ENCODE data around the gene FRMD4A.
"Not testable (repeated sequence)": the region's sequence is repeated elsewhere in the genome, so short reads cannot be mapped to it uniquely, and the experiment has no call there.

Gene FRMD4A

GRCh38 chr10:14074062-14074884 is 256.5 kb downstream of the FRMD4A start:
- Histone ChIP-seq H3K36me3 (replicated peaks) (no peaks in the 10 kb centered on the region), H3K27ac (peak overlapping the region; percentile 84), H3K27me3 (replicated peaks) (no peaks in the 10 kb centered on the region), H3K4me3 (ENCODE audit: low read depth, low read length) (peak overlapping the region; percentile 7)
- in situ Hi-C loops (cut with HindIII; ENCODE audit: low pct_ligation_motif_present, low sequenced_read_pairs): no loop called here
- peak; percentile 100 for DNase-seq
- TF ChIP-seq, protein P1, sequence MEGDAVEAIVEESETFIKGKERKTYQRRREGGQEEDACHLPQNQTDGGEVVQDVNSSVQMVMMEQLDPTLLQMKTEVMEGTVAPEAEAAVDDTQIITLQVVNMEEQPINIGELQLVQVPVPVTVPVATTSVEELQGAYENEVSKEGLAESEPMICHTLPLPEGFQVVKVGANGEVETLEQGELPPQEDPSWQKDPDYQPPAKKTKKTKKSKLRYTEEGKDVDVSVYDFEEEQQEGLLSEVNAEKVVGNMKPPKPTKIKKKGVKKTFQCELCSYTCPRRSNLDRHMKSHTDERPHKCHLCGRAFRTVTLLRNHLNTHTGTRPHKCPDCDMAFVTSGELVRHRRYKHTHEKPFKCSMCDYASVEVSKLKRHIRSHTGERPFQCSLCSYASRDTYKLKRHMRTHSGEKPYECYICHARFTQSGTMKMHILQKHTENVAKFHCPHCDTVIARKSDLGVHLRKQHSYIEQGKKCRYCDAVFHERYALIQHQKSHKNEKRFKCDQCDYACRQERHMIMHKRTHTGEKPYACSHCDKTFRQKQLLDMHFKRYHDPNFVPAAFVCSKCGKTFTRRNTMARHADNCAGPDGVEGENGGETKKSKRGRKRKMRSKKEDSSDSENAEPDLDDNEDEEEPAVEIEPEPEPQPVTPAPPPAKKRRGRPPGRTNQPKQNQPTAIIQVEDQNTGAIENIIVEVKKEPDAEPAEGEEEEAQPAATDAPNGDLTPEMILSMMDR (IDR thresholded peaks at IDR 0.05; ENCODE audit: low read depth, low read length, missing control alignments): no peak

DNA sequence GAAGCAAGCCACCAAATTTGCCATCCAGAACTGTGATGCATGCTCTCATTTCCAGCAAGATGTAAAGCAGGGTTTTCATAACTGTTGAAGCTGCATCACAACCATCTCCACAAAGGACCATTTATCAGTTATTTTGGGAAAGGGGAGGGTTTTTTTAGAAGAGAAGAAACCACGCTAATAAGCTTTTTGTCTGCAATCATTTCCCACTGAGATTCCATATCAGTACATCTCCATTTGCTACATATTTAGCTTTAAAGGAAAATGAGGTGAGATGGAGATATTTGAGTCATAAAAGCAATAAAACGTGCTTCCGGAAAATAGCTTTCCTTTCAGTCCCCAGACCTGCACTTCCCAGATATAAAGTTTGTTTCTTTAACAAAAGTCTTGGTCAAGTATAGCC is 258.2 kb downstream of the FRMD4A start:
- Histone ChIP-seq H3K4me3 (ENCODE audit: low read depth, low read length) (no peak overlapping the region), H3K36me3 (replicated peaks) (no peaks in the 10 kb centered on the region), H3K27me3 (replicated peaks) (no peaks in the 10 kb centered on the region), H3K27ac (no peak overlapping the region)
- in situ Hi-C loops (cut with HindIII; ENCODE audit: low pct_ligation_motif_present, low sequenced_read_pairs): no loop called here
- no peak for DNase-seq
- TF ChIP-seq, protein P1 (IDR thresholded peaks at IDR 0.05; ENCODE audit: low read depth, low read length, missing control alignments): no peak

DNA sequence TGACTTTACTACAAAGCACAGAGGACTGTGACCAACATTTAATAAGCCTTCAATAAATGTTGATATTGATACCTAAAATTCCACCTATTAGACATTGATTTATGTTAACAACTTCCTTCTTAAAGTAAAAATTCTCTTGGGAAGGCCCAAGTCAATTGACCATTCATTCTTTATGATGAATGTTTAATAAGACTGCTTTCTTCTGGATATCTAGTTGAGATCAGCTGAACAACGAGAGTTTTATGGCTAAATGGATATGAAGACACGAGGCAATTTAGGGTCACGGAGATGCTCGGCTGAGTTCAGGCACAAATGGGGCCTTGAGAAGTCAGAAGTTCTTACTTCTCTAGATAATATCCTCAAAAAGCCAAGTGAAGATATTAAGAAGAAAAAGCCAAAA is 258.8 kb downstream of the FRMD4A start:
- in situ Hi-C loops (cut with HindIII; ENCODE audit: low pct_ligation_motif_present, low sequenced_read_pairs): no loop called here
- no peak overlapping the region for H3K4me3 ChIP-seq (ENCODE audit: low read depth, low read length)
- TF ChIP-seq, protein P1 (IDR thresholded peaks at IDR 0.05; ENCODE audit: low read depth, low read length, missing control alignments): no peak
- no peaks in the 10 kb centered on the region for H3K36me3 ChIP-seq (replicated peaks)
- H3K27me3 ChIP-seq (replicated peaks): no peaks in the 10 kb centered on the region
- no peak overlapping the region for H3K27ac ChIP-seq
- DNase-seq: no peak

GRCh38 chr10:14068601-14069250 is 262.0 kb downstream of the FRMD4A start:
- DNase-seq: no peak
- H3K27me3 ChIP-seq (replicated peaks): no peaks in the 10 kb centered on the region
- TF ChIP-seq, protein P1 (IDR thresholded peaks at IDR 0.05; ENCODE audit: low read depth, low read length, missing control alignments): no peak
- no peaks in the 10 kb centered on the region for H3K36me3 ChIP-seq (replicated peaks)
- H3K27ac ChIP-seq: no peak overlapping the region
- in situ Hi-C loops (cut with HindIII; ENCODE audit: low pct_ligation_motif_present, low sequenced_read_pairs): no loop called here
- no peak overlapping the region for H3K4me3 ChIP-seq (ENCODE audit: low read depth, low read length)

- H3K4me3 ChIP-seq (ENCODE audit: low read depth, low read length); DNase-seq; H3K27ac ChIP-seq; in situ Hi-C loops (cut with HindIII; ENCODE audit: low pct_ligation_motif_present, low sequenced_read_pairs); H3K27me3 ChIP-seq (replicated peaks); H3K36me3 ChIP-seq (replicated peaks): not testable (repeated sequence)
Measured at GRCh38 chr10:14067638-14068037, 263.1 kb downstream of the FRMD4A start.

GRCh38 chr10:14066106-14066505 is 264.6 kb downstream of the FRMD4A start:
- H3K36me3 ChIP-seq (replicated peaks): no peaks in the 10 kb centered on the region
- H3K4me3 ChIP-seq (ENCODE audit: low read depth, low read length): no peak overlapping the region
- in situ Hi-C loops (cut with HindIII; ENCODE audit: low pct_ligation_motif_present, low sequenced_read_pairs): no loop called here
- H3K27ac ChIP-seq: no peak overlapping the region
- DNase-seq: no peak
- TF ChIP-seq, protein P1 (IDR thresholded peaks at IDR 0.05; ENCODE audit: low read depth, low read length, missing control alignments): no peak
- H3K27me3 ChIP-seq (replicated peaks): no peaks in the 10 kb centered on the region

Data from brain microvascular endothelial cell (primary cell).